ENCODE measurements around the gene ROR2.

ROR2 gene

GRCh38 chr9:91768507-91768906, 181.5 kb downstream of the ROR2 start:
- DNase-seq, result no peak

GRCh38 chr9:91766315-91767069, 183.5 kb downstream of the ROR2 start:
- no peak for DNase-seq

GRCh38 chr9:91765296-91765695, 184.7 kb downstream of the ROR2 start:
- no peak for DNase-seq

- no peak for DNase-seq
These were observed 185.4 kb downstream of the ROR2 start for GRCh38 chr9:91764661-91765060.

GRCh38 chr9:91761362-91761761, 188.7 kb downstream of the ROR2 start:
- DNase-seq, result no peak

- no peak for DNase-seq
These were observed 189.1 kb downstream of the ROR2 start for GRCh38 chr9:91760906-91761305.

- DNase-seq, result peak; percentile 52 to 61
These were observed 191.5 kb downstream of the ROR2 start for GRCh38 chr9:91758491-91758981.

GRCh38 chr9:91757782-91758181, 192.2 kb downstream of the ROR2 start:
- no peak for DNase-seq

- DNase-seq, result no peak
These were observed 193.6 kb downstream of the ROR2 start for GRCh38 chr9:91756510-91756780.

- no peak for DNase-seq
These were observed 194.1 kb downstream of the ROR2 start for GRCh38 chr9:91755761-91756509.

- DNase-seq, result no peak
These were observed 196.3 kb downstream of the ROR2 start for GRCh38 chr9:91753711-91754110.

GRCh38 chr9:91751922-91752321, 198.1 kb downstream of the ROR2 start:
- DNase-seq, result no peak

GRCh38 chr9:91750343-91750742, 199.7 kb downstream of the ROR2 start:
- no peak for DNase-seq

GRCh38 chr9:91746904-91747303, 203.1 kb downstream of the ROR2 start:
- no peak for DNase-seq

- no peak for DNase-seq
These were observed 203.7 kb downstream of the ROR2 start for GRCh38 chr9:91746357-91746756.

- no peak for DNase-seq
These were observed 205.9 kb downstream of the ROR2 start for GRCh38 chr9:91744114-91744513.

- no peak for DNase-seq
These were observed 208.5 kb downstream of the ROR2 start for GRCh38 chr9:91741522-91741921.

GRCh38 chr9:91740701-91741100, 209.3 kb downstream of the ROR2 start:
- no peak for DNase-seq

- no peak for DNase-seq
These were observed 213.0 kb downstream of the ROR2 start for GRCh38 chr9:91736898-91737601.

- no peak for DNase-seq
These were observed 213.7 kb downstream of the ROR2 start for GRCh38 chr9:91736311-91736710.

GRCh38 chr9:91735049-91735448, 215.0 kb downstream of the ROR2 start:
- no peak for DNase-seq

GRCh38 chr9:91734371-91734981, 215.6 kb downstream of the ROR2 start:
- peak; percentile 73 to 77 for DNase-seq

GRCh38 chr9:91733006-91733624, 216.9 kb downstream of the ROR2 start:
- no peak for DNase-seq
